ENCODE results near the gene DPP10. TPM values are rescaled to one million over a fixed set of nuclear protein-coding genes. Genes with fewer than 3 reads are reported as not detected.
"Not testable (repeated sequence)": the region's sequence is repeated elsewhere in the genome, so short reads cannot be mapped to it uniquely, and the experiment has no call there.

Gene DPP10
- total and polyA plus RNA-seq, 10 of the 15 experiments (the other 5 are each of a cell fraction or from before 2014, with no cell fraction given): not detected

DNA sequence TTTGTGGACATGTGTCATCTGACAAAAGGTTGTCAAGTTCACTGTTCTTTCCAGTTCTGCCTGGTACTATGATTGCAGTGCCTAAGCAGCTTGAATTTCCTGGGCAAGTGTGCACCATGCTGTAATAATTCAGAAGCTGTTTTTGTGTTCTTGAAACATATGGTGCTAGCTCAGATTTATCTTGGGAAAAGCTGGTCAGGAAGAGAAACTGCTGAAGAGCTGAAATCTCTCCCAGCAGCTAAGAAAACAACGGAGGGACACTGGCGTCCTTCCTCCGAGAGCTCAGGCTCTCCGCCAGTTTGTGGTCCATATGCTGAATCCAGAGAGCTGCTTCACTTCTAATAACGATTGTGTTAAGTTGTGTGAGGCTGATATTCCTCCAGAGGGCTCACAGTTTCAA lies 642.0 kb downstream of the DPP10 start:
- no peaks in the 10 kb centered on the region for H4K20me1 ChIP-seq (ENCODE audit: control insufficient read depth, insufficient read depth)
- no peak overlapping the region for H2AFZ ChIP-seq (ENCODE audit: control insufficient read depth, low read depth, low read length)
- H3K9ac ChIP-seq (ENCODE audit: control insufficient read depth, insufficient read depth, low read length): no peak overlapping the region
- no peaks in the 10 kb centered on the region for H3K9me3 ChIP-seq (replicated peaks; ENCODE audit: control insufficient read depth, insufficient read depth, low read length)
- DNase-seq (ENCODE audit: low read depth, low spot score) (no peak), ATAC-seq (no peak), FAIRE-seq (no peak)
- POLR2A ChIA-PET: no interaction called here
- RAD21 ChIA-PET (ENCODE audit: unreplicated experiment): no interaction called here
- H3K27me3 ChIP-seq (replicated peaks in 1 of 2; ENCODE audit: control insufficient read depth in 2 of 2, insufficient read depth in 2 of 2, low read length in 1 of 2): no peaks in the 10 kb centered on the region
- 9% methylated on average over 5 of the region's 5 CpGs for WGBS (ENCODE audit: insufficient coverage, insufficient replicate concordance, low lambda C conversion rate, missing lambda C conversion rate)
- H3K27ac ChIP-seq (ENCODE audit: control insufficient read depth, insufficient read depth): no peak overlapping the region
- H3K4me2 ChIP-seq (ENCODE audit: control insufficient read depth, insufficient read depth): no peak overlapping the region
- no peaks in the 10 kb centered on the region for H3K36me3 ChIP-seq (ENCODE audit: control insufficient read depth in 2 of 2, insufficient read depth in 2 of 2, low read length in 1 of 2)
- BruUV-seq (replicated peaks): no TSS peak
- H3K4me1 ChIP-seq (ENCODE audit: control insufficient read depth, insufficient read depth, low read length): no peaks in the 10 kb centered on the region
- CTCF ChIA-PET: no interaction called here
- TF ChIP-seq NR2C2 (IDR thresholded peaks at IDR 0.05; ENCODE audit: borderline replicate concordance, control insufficient read depth, insufficient read length, low read depth) (no peak), EZH2 (IDR thresholded peaks at IDR 0.05; ENCODE audit: borderline replicate concordance, control insufficient read depth, low read depth, low read length) (no peak), ZNF207 (IDR thresholded peaks at IDR 0.05; ENCODE audit: borderline replicate concordance) (no peak)
- H3K79me2 ChIP-seq (ENCODE audit: control insufficient read depth, insufficient read depth, low read length): no peaks in the 10 kb centered on the region
- in situ Hi-C loops (cut with MboI): no loop called here
- intact Hi-C loops (cut with micrococcal nuclease; ENCODE audit: unreplicated experiment): no loop called here
- SMC1A ChIA-PET (ENCODE audit: uncharacterized antibody, unreplicated experiment): no interaction called here
- no peak overlapping the region for H3K4me3 ChIP-seq

DNA sequence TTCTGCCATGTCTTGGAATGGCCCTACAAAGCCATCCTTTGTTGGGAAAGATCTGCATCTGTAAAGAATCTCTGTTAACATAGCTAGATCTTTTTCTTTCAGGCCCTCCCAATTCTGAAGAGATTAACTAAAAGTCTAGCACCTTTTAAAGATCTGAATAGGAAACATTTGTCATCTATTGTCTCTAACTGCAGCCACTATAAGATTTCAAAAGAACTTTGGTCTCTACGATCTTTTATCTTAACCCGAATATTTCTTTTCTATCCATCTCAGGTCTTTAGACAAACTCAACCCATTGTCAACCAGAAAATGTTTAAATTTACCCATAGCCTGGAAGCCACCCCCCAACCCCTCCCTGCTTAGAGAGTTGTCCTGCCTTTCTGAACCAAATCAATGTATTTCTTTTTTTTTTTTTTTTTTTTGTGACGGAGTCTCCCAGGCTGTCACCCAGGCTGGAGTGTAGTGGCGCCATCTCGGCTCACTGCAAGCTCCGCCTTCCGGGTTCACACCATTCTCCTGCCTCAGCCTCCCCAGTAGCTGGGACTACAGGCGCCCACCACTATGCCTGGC lies 643.7 kb downstream of the DPP10 start:
- H3K4me1 ChIP-seq (ENCODE audit: control insufficient read depth, insufficient read depth, low read length); H3K9ac ChIP-seq (ENCODE audit: control insufficient read depth, insufficient read depth, low read length); H3K9me3 ChIP-seq (replicated peaks; ENCODE audit: control insufficient read depth, insufficient read depth, low read length); in situ Hi-C loops (cut with MboI); CTCF ChIA-PET; RAD21 ChIA-PET (ENCODE audit: unreplicated experiment); ATAC-seq; H3K79me2 ChIP-seq (ENCODE audit: control insufficient read depth, insufficient read depth, low read length); SMC1A ChIA-PET (ENCODE audit: uncharacterized antibody, unreplicated experiment); H4K20me1 ChIP-seq (ENCODE audit: control insufficient read depth, insufficient read depth); DNase-seq (ENCODE audit: low read depth, low spot score); H2AFZ ChIP-seq (ENCODE audit: control insufficient read depth, low read depth, low read length); H3K27me3 ChIP-seq (replicated peaks in 1 of 2; ENCODE audit: control insufficient read depth in 2 of 2, insufficient read depth in 2 of 2, low read length in 1 of 2); H3K4me2 ChIP-seq (ENCODE audit: control insufficient read depth, insufficient read depth); BruUV-seq (replicated peaks); FAIRE-seq; POLR2A ChIA-PET; intact Hi-C loops (cut with micrococcal nuclease; ENCODE audit: unreplicated experiment); H3K4me3 ChIP-seq; H3K27ac ChIP-seq (ENCODE audit: control insufficient read depth, insufficient read depth); H3K36me3 ChIP-seq (ENCODE audit: control insufficient read depth in 2 of 2, insufficient read depth in 2 of 2, low read length in 1 of 2): not testable (repeated sequence)
- 48% methylated on average over 5 of the region's 8 CpGs for WGBS (ENCODE audit: insufficient coverage, insufficient replicate concordance, low lambda C conversion rate, missing lambda C conversion rate)

Measured in GM12878 (cell line).